MCF 10A (cell line): ENCODE measurements around the gene COL25A1. TPM values are rescaled to one million over a fixed set of nuclear protein-coding genes. Genes with fewer than 3 reads are reported as not detected.

ENCODE experiments used
- BruUV-seq: library from RNA; stranded (reverse); fragments of 400-500 nt; replicated peaks from 2 replicates; lab custom pipeline; 2021; lab: Mats Ljungman, UMichigan
- CTCF ChIA-PET: fragments of 300-600 bp; sonication (Branson Sonifier 250); formaldehyde crosslinking; extraction: SDS; loops from one replicate; lab custom pipeline; 2021; ENCODE audit warnings: antibody characterized with exemption, inconsistent platforms; lab: Yijun Ruan, JAX
- POLR2A ChIA-PET: fragments of 300-600, 350-650 bp; sonication (Branson Sonifier 250); formaldehyde crosslinking; extraction: SDS; loops from one replicate; lab custom pipeline; 2020; ENCODE audit warnings: antibody characterized with exemption, inconsistent platforms; lab: Yijun Ruan, JAX
- DNase-seq: peaks from one replicate; pipeline ENCODE4 v3.0.0-alpha.2; 2018; ENCODE audit not compliant: unreplicated experiment
- H3K27ac Mint-ChIP-seq: one replicate; pipeline ENCODE4 v1.8.0; 2022; ENCODE audit warnings: mild to moderate bottlenecking, low read depth, mixed read lengths; ENCODE audit not compliant: unreplicated experiment
- H3K27me3 Mint-ChIP-seq: one replicate; pipeline ENCODE4 v1.8.0; 2022; ENCODE audit warnings: mixed read lengths; ENCODE audit not compliant: insufficient read depth, unreplicated experiment
- H3K36me3 Mint-ChIP-seq: one replicate; pipeline ENCODE4 v1.8.0; 2022; ENCODE audit warnings: mild to moderate bottlenecking, moderate library complexity, mixed read lengths; ENCODE audit not compliant: insufficient read depth, unreplicated experiment
- H3K4me1 Mint-ChIP-seq: one replicate; pipeline ENCODE4 v1.8.0; 2022; ENCODE audit warnings: mixed read lengths; ENCODE audit not compliant: insufficient read depth, unreplicated experiment
- H3K4me3 Mint-ChIP-seq: one replicate; pipeline ENCODE4 v1.8.0; 2022; ENCODE audit warnings: mild to moderate bottlenecking, moderate library complexity, mixed read lengths; ENCODE audit not compliant: unreplicated experiment
- H3K9me3 Mint-ChIP-seq: one replicate; pipeline ENCODE4 v1.8.0; 2022; ENCODE audit warnings: mixed read lengths; ENCODE audit not compliant: unreplicated experiment
- CTCF ChIP-seq: fragments of 200-600 bp; IDR thresholded peaks from one replicate; pipeline ENCODE4 v1.8.0; 2022; ENCODE audit warnings: antibody characterized with exemption, mild to moderate bottlenecking; ENCODE audit not compliant: unreplicated experiment
- intact Hi-C: fragments of 100-400 bp; cut with micrococcal nuclease; formaldehyde crosslinking; loops from 2 replicates; pipeline ENCODE4 v1.14.1; 2022
- total RNA-seq: library from RNA; stranded (reverse); gene quantifications from 2 replicates; pipeline ENCODE4 v1.2.3, GENCODE V29; 2022

The COL25A1 gene
- total RNA-seq, 1 experiment from 2014 or later, result not detected

DNA sequence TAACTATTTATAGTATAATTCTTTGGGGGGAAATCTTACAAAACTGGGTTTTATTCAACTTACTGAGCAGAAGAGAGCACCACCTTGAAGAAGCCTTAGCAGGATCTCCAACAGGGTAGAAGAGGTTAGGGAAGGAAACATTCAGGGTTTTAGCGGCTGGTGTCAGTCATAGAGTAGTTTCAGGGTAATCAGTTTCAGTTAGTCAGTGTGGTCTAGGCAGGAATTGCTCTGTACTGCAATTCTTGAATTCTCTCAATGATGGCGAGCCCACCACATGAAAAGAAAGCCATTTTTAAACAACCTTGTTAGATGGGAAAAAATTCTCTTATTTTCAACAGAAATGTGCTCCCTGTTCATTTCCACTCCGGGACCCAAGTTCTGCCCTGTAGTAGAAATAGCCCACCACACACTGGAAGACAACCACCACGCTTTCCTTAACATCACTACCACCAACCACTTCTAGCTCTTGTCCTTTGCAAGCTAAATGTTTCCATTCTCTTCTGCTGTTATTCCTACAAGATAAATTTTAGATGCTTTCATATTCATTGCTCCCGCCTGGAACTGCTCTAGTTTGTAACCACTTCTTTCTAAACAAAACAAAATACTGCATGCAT, 25.9 kb downstream of the COL25A1 start:
- Mint-ChIP-seq H3K36me3 (no peaks in the 10 kb centered on the region), H3K4me3 (no peak overlapping the region), H3K4me1 (no peaks in the 10 kb centered on the region), H3K27ac (no peak overlapping the region), H3K27me3 (no peaks in the 10 kb centered on the region), H3K9me3 (no peaks in the 10 kb centered on the region)
- no peak for TF ChIP-seq CTCF
- POLR2A ChIA-PET, result no interaction called here
- BruUV-seq, result no TSS peak
- intact Hi-C loops, result no loop called here
- DNase-seq, result no peak
- CTCF ChIA-PET, result no interaction called here

GRCh38 chr4:109275066-109275745, 27.3 kb downstream of the COL25A1 start:
- ChIA-PET CTCF (interaction anchor here (0.6 kb wide), 2 partner anchors 549 to 1214 kb away, joined by 3 read pairs; no protein-coding TSS in a partner anchor), POLR2A (no interaction called here)
- Mint-ChIP-seq H3K9me3 (no peaks in the 10 kb centered on the region), H3K4me1 (no peaks in the 10 kb centered on the region), H3K27me3 (no peaks in the 10 kb centered on the region), H3K36me3 (no peaks in the 10 kb centered on the region), H3K27ac (no peak overlapping the region), H3K4me3 (no peak overlapping the region)
- intact Hi-C loops, result no loop called here
- no peak for TF ChIP-seq CTCF
- no peak for DNase-seq
- BruUV-seq, result no TSS peak

GRCh38 chr4:109266891-109267290, 35.6 kb downstream of the COL25A1 start:
- ChIA-PET CTCF (interaction anchor here (0.7 kb wide), 1 partner anchor 185 kb away, joined by 5 read pairs; no protein-coding TSS in a partner anchor), POLR2A (no interaction called here)
- no peak for DNase-seq
- H3K9me3 Mint-ChIP-seq, result no peaks in the 10 kb centered on the region
- no peak overlapping the region for H3K27ac Mint-ChIP-seq
- no peaks in the 10 kb centered on the region for H3K27me3 Mint-ChIP-seq
- no peaks in the 10 kb centered on the region for H3K36me3 Mint-ChIP-seq
- intact Hi-C loops, result no loop called here
- TF ChIP-seq CTCF, result no peak
- BruUV-seq, result no TSS peak
- no peak overlapping the region for H3K4me3 Mint-ChIP-seq
- H3K4me1 Mint-ChIP-seq, result no peaks in the 10 kb centered on the region

GRCh38 chr4:109266236-109266635, 36.2 kb downstream of the COL25A1 start:
- H3K9me3 Mint-ChIP-seq, result no peaks in the 10 kb centered on the region
- H3K27ac Mint-ChIP-seq, result no peak overlapping the region
- H3K4me3 Mint-ChIP-seq, result no peak overlapping the region
- ChIA-PET POLR2A (no interaction called here), CTCF (interaction anchor here (0.7 kb wide), 1 partner anchor 184 kb away, joined by 5 read pairs; no protein-coding TSS in a partner anchor)
- no peak for DNase-seq
- no peaks in the 10 kb centered on the region for H3K36me3 Mint-ChIP-seq
- intact Hi-C loops, result no loop called here
- H3K27me3 Mint-ChIP-seq, result no peaks in the 10 kb centered on the region
- no TSS peak for BruUV-seq
- no peak for TF ChIP-seq CTCF
- H3K4me1 Mint-ChIP-seq, result no peaks in the 10 kb centered on the region
